ENCODE measurements around the gene LDHAL6B.

GRCh38 chr15:59176653-59177316 lies 29.9 kb upstream of the LDHAL6B start:
- TF ChIP-seq IRF1 (CRISPR knock-in tag; IDR thresholded peaks at IDR 0.05; ENCODE audit: borderline replicate concordance) (no peak), POLR2A (conservative IDR thresholded peaks at IDR 0.05) (no peak), YBX1 (IDR thresholded peaks at IDR 0.05) (no peak), EP300 (IDR thresholded peaks at IDR 0.05; ENCODE audit: low read length) (no peak), KDM1A (IDR thresholded peaks at IDR 0.05) (no peak), STAT6 (CRISPR knock-in tag; IDR thresholded peaks at IDR 0.05) (no peak), MAX (CRISPR knock-in tag; IDR thresholded peaks at IDR 0.05) (no peak), CTCF (IDR thresholded peaks at IDR 0.05 in 2 of 3, conservative IDR thresholded peaks at IDR 0.05 in 1 of 3; ENCODE audit: insufficient read depth in 2 of 3, low read depth in 1 of 3, low read length in 3 of 3) (no peak)
